ENCODE results near the gene ZNF768. TPM values are rescaled to one million over a fixed set of nuclear protein-coding genes. Genes with fewer than 3 reads are reported as not detected.

The ZNF768 gene
- total and polyA plus RNA-seq, 2 of the 13 experiments (the other 11 are each of a cell fraction or from before 2014, with no cell fraction given): 26.7 to 34.4 TPM

DNA sequence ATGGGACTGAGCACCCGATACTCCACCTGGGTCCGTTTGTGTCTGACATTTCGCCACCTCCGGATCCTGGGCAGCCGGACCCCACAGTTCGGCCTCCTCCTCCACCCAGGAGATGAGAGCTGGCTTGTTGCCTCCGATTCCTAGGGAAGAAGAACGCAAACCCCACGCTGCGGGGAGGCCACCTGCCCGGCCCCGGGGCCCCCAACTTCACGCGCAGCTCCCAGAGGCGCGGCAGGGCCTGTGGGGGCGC is 31.3 kb upstream of the ZNF768 start (continued):
- TF ChIP-seq, protein P1, sequence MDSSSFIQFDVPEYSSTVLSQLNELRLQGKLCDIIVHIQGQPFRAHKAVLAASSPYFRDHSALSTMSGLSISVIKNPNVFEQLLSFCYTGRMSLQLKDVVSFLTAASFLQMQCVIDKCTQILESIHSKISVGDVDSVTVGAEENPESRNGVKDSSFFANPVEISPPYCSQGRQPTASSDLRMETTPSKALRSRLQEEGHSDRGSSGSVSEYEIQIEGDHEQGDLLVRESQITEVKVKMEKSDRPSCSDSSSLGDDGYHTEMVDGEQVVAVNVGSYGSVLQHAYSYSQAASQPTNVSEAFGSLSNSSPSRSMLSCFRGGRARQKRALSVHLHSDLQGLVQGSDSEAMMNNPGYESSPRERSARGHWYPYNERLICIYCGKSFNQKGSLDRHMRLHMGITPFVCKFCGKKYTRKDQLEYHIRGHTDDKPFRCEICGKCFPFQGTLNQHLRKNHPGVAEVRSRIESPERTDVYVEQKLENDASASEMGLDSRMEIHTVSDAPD (CRISPR knock-in tag; IDR thresholded peaks at IDR 0.05): no peak
- TF ChIP-seq, protein P2, sequence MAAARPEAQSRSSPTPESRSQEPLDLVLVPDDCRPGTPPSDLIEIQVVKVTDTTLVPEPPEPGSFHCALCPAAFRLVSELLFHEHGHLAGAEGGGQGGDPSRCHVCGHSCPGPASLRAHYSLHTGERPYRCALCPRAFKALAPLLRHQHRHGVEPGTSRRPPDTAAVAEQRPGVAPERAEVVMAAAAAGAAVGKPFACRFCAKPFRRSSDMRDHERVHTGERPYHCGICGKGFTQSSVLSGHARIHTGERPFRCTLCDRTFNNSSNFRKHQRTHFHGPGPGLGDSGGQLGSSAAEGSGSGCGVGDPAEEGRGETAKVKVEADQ (CRISPR knock-in tag; IDR thresholded peaks at IDR 0.05; ENCODE audit: borderline replicate concordance): no peak
- TF ChIP-seq, protein P3, sequence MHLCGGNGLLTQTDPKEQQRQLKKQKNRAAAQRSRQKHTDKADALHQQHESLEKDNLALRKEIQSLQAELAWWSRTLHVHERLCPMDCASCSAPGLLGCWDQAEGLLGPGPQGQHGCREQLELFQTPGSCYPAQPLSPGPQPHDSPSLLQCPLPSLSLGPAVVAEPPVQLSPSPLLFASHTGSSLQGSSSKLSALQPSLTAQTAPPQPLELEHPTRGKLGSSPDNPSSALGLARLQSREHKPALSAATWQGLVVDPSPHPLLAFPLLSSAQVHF (CRISPR knock-in tag; IDR thresholded peaks at IDR 0.05): 0 out of 2 replicates have a peak, but pooled peaks have one; percentile 21
- TF ChIP-seq ZNF264 (CRISPR knock-in tag; IDR thresholded peaks at IDR 0.05) (no peak), IRF2 (CRISPR knock-in tag; IDR thresholded peaks at IDR 0.05) (0 out of 2 replicates have a peak, but pooled peaks have one; percentile 14), ZNF124 (CRISPR knock-in tag; IDR thresholded peaks at IDR 0.05) (no peak), ZNF20 (CRISPR knock-in tag; IDR thresholded peaks at IDR 0.05) (peak; percentile 90; the same call in 1 of the 2 replicates), WIZ (CRISPR knock-in tag; IDR thresholded peaks at IDR 0.05) (no peak)

DNA sequence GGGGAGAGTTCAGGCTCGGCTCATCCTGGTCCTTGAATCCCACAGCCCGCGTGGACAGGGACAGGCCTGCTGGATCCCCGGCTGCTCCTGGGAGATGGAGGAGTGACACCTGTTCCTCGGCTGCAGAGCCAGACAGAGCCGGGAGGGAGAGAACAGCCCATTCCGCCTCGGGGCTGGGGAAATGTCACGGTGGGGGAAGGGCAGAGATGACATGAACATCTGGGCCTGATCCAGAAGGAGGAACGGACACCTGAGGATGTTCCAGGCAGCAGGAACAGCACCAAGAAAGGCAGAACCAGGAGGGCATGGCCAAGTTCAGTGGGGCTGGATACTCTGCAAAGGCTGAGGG is 29.7 kb upstream of the ZNF768 start:
- H3K4me1 ChIP-seq (ENCODE audit: insufficient read depth, low read length): peaks cover 49% of the 10 kb centered on the region
- H3K4me3 ChIP-seq (replicated peaks in 1 of 3; ENCODE audit: insufficient read depth in 1 of 3, low read depth in 2 of 3, low read length in 3 of 3): peak overlapping the region in 1 of 3 experiments; percentile 27; a peak in 1 of 6 replicates
- peak overlapping the region; percentile 93; the same call in 1 of the 2 replicates for H3K4me2 ChIP-seq (ENCODE audit: low read depth, low read length)
- ATAC-seq (no peak), FAIRE-seq (no peak), DNase-seq (ENCODE audit: low spot score) (no peak)
- no peaks in the 10 kb centered on the region for H3K27me3 ChIP-seq (ENCODE audit: control insufficient read depth in 1 of 2, insufficient read depth in 2 of 2, low read length in 2 of 2)
- no TSS peak for BruUV-seq (replicated peaks)
- no peaks in the 10 kb centered on the region for H4K20me1 ChIP-seq (ENCODE audit: insufficient read depth, low read length)
- no peak overlapping the region; the same call in 1 of the 2 replicates for H3K9ac ChIP-seq (ENCODE audit: insufficient read depth, low read depth, low read length)
- H3K9me3 ChIP-seq (ENCODE audit: low read length): no peaks in the 10 kb centered on the region
- H3K36me3 ChIP-seq (replicated peaks in 1 of 2; ENCODE audit: control insufficient read depth in 1 of 2, insufficient read depth in 2 of 2, low read length in 2 of 2): peaks cover 0 to 25% of the 10 kb centered on the region in 2 experiments; a peak in 4 of 5 replicates
- TF ChIP-seq ZNF772 (CRISPR knock-in tag; IDR thresholded peaks at IDR 0.05) (0 out of 2 replicates have a peak, but pooled peaks have one; percentile 40), ZNF441 (CRISPR knock-in tag; IDR thresholded peaks at IDR 0.05; ENCODE audit: borderline replicate concordance) (peak; percentile 73; the same call in 1 of the 2 replicates)
- TF ChIP-seq, protein P4, sequence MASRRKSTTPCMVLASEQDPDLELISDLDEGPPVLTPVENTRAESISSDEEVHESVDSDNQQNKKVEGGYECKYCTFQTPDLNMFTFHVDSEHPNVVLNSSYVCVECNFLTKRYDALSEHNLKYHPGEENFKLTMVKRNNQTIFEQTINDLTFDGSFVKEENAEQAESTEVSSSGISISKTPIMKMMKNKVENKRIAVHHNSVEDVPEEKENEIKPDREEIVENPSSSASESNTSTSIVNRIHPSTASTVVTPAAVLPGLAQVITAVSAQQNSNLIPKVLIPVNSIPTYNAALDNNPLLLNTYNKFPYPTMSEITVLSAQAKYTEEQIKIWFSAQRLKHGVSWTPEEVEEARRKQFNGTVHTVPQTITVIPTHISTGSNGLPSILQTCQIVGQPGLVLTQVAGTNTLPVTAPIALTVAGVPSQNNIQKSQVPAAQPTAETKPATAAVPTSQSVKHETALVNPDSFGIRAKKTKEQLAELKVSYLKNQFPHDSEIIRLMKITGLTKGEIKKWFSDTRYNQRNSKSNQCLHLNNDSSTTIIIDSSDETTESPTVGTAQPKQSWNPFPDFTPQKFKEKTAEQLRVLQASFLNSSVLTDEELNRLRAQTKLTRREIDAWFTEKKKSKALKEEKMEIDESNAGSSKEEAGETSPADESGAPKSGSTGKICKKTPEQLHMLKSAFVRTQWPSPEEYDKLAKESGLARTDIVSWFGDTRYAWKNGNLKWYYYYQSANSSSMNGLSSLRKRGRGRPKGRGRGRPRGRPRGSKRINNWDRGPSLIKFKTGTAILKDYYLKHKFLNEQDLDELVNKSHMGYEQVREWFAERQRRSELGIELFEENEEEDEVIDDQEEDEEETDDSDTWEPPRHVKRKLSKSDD (CRISPR knock-in tag; IDR thresholded peaks at IDR 0.05; ENCODE audit: low read depth): no peak
- intact Hi-C loops (cut with micrococcal nuclease; ENCODE audit: unreplicated experiment) (loop anchor here (5.0 kb wide), 1 partner anchor 41 kb away; no protein-coding TSS in a partner anchor), in situ Hi-C loops (cut with HindIII; ENCODE audit: extremely low pct_ligation_motif_present, low pct_unique_long_range_greater_than_20kb) (no loop called here)
- H3K27ac ChIP-seq (ENCODE audit: extremely low read length, insufficient read depth, low read length): no peak overlapping the region
- ChIA-PET CTCF (ENCODE audit: low intra/inter-chr PET ratio, low total read pairs) (no interaction called here), POLR2A (interaction anchor here (4.0 kb wide), 1 partner anchor 20 kb away, joined by 187 read pairs; the partner anchor contains the start of gene ZNF747)
- 91% methylated on average over 10 of the region's 10 CpGs for WGBS (ENCODE audit: low lambda C conversion rate)
- H2AFZ ChIP-seq (ENCODE audit: low read length): no peak overlapping the region
- peaks cover 21% of the 10 kb centered on the region for H3K79me2 ChIP-seq (ENCODE audit: insufficient read depth, low read length)

Data from HepG2 (cell line).